HEK293 (cell line): Measurements from ENCODE around the gene G6PD.

ENCODE experiments used
- CTCF ChIA-PET: fragments of 350-600 bp; formaldehyde crosslinking; extraction: SDS; loops from one replicate; lab custom pipeline; 2021; ENCODE audit warnings: antibody characterized with exemption; lab: Yijun Ruan, JAX
- POLR2A ChIA-PET: fragments of 300-600 bp; formaldehyde crosslinking; extraction: SDS; loops from one replicate; lab custom pipeline; 2020; ENCODE audit warnings: antibody characterized with exemption, inconsistent platforms; lab: Yijun Ruan, JAX
- H3K27ac ChIP-seq: fragments of 200-500 bp; sonication (Bioruptor generic); 2 replicates; pipeline ENCODE4 v1.5.1; 2014; ENCODE audit warnings: low read depth, low read length, control low read depth, inconsistent platforms; ENCODE audit errors: extremely low read depth
- H3K36me3 ChIP-seq, 2 experiments: fragments of 200-500 bp in 1 of 2; sonication (Bioruptor generic) in 1 of 2; 1 replicate in 1 of 2; 2 replicates in 1 of 2; pipeline ENCODE4 v1.5.1; 2014 to 2017; ENCODE audit warnings: inconsistent platforms in 2 of 2, low read length in 2 of 2; ENCODE audit not compliant: control insufficient read depth in 2 of 2, insufficient read depth in 1 of 2
- H3K4me1 ChIP-seq: fragments of 200-500 bp; sonication (Bioruptor generic); 2 replicates; pipeline ENCODE4 v1.5.1; 2014; ENCODE audit warnings: mild to moderate bottlenecking, low read length, inconsistent platforms; ENCODE audit not compliant: control insufficient read depth, insufficient read depth
- H3K4me3 ChIP-seq: 2 replicates; pipeline ENCODE4 v1.5.1; 2011; ENCODE audit warnings: low read depth, mild to moderate bottlenecking, control low read depth, low read length, moderate library complexity
- H3K9me3 ChIP-seq: fragments of 200-500 bp; sonication (Bioruptor generic); 2 replicates; pipeline ENCODE4 v1.5.1; 2014; ENCODE audit warnings: low read depth, low read length, inconsistent platforms; ENCODE audit not compliant: control insufficient read depth, insufficient read depth
- ELK4 ChIP-seq: IDR thresholded peaks from 2 replicates; pipeline ENCODE4 v1.6.1; 2011; ENCODE audit warnings: mild to moderate bottlenecking, low read depth, low read length, borderline replicate concordance
- SALL2 ChIP-seq: fragments of 450-650 bp; formaldehyde crosslinking; IDR thresholded peaks from 2 replicates; pipeline ENCODE4 v1.5.0; 2017; ENCODE audit warnings: missing biosample characterization, mild to moderate bottlenecking, missing genetic modification characterization, borderline replicate concordance
- ZBTB1 ChIP-seq: fragments of 450-650 bp; formaldehyde crosslinking; IDR thresholded peaks from 2 replicates; pipeline ENCODE4 v1.5.1; 2016; ENCODE audit warnings: missing biosample characterization, missing genetic modification characterization
- ZBTB10 ChIP-seq: fragments of 450-650 bp; formaldehyde crosslinking; IDR thresholded peaks from 2 replicates; pipeline ENCODE4 v1.5.1; 2016; ENCODE audit warnings: missing biosample characterization, missing genetic modification characterization
- ZBTB26 ChIP-seq: fragments of 450-650 bp; formaldehyde crosslinking; optimal IDR thresholded peaks from 2 replicates; pipeline ENCODE3; 2016; ENCODE audit warnings: missing biosample characterization, mild to moderate bottlenecking, missing genetic modification characterization
- ZNF121 ChIP-seq: fragments of 450-650 bp; formaldehyde crosslinking; IDR thresholded peaks from 2 replicates; pipeline ENCODE4 v1.5.1; 2016; ENCODE audit warnings: missing biosample characterization, missing genetic modification characterization
- ZNF335 ChIP-seq: fragments of 450-650 bp; formaldehyde crosslinking; conservative IDR thresholded peaks from 2 replicates; pipeline ENCODE4 v1.5.1; 2016; ENCODE audit warnings: missing biosample characterization, missing genetic modification characterization
- ZNF473 ChIP-seq: fragments of 450-650 bp; formaldehyde crosslinking; IDR thresholded peaks from 2 replicates; pipeline ENCODE4 v1.5.1; 2017; ENCODE audit warnings: missing biosample characterization, missing genetic modification characterization
- ZNF571 ChIP-seq: fragments of 450-650 bp; formaldehyde crosslinking; IDR thresholded peaks from 2 replicates; pipeline ENCODE4 v1.5.0; 2017; ENCODE audit warnings: missing biosample characterization, missing genetic modification characterization
- ZNF596 ChIP-seq: fragments of 450-650 bp; IDR thresholded peaks from 2 replicates; pipeline ENCODE4 v1.5.0; 2018; ENCODE audit warnings: missing biosample characterization, mild to moderate bottlenecking, missing genetic modification characterization, moderate library complexity
- ZNF623 ChIP-seq: fragments of 450-650 bp; formaldehyde crosslinking; IDR thresholded peaks from 2 replicates; pipeline ENCODE4 v1.5.1; 2016; ENCODE audit warnings: missing biosample characterization, missing genetic modification characterization
- ZNF639 ChIP-seq: fragments of 450-650 bp; formaldehyde crosslinking; IDR thresholded peaks from 2 replicates; pipeline ENCODE4 v1.5.1; 2016; ENCODE audit warnings: missing biosample characterization, missing genetic modification characterization
- ZNF658 ChIP-seq: fragments of 450-650 bp; formaldehyde crosslinking; IDR thresholded peaks from 2 replicates; pipeline ENCODE4; 2016; ENCODE audit warnings: missing biosample characterization, missing genetic modification characterization
- ZNF747 ChIP-seq: fragments of 450-650 bp; formaldehyde crosslinking; IDR thresholded peaks from 2 replicates; pipeline ENCODE4 v1.5.1; 2016; ENCODE audit warnings: missing biosample characterization, missing genetic modification characterization
- ZNF791 ChIP-seq: fragments of 450-650 bp; formaldehyde crosslinking; IDR thresholded peaks from 2 replicates; pipeline ENCODE4 v1.5.1; 2016; ENCODE audit warnings: missing biosample characterization, missing genetic modification characterization
- ZSCAN16 ChIP-seq: fragments of 450-650 bp; formaldehyde crosslinking; IDR thresholded peaks from 2 replicates; pipeline ENCODE4 v1.5.1; 2016; ENCODE audit warnings: missing biosample characterization, missing genetic modification characterization
- ZXDB ChIP-seq: fragments of 450-650 bp; formaldehyde crosslinking; IDR thresholded peaks from 2 replicates; pipeline ENCODE4 v1.5.1; 2016; ENCODE audit warnings: missing biosample characterization, missing genetic modification characterization

G6PD gene

GRCh38 chrX:154546354-154547244 is at the start of gene G6PD (continued):
- no peak for TF ChIP-seq ZNF473
- no peak; the same call in 1 of the 2 replicates for TF ChIP-seq ELK4
- TF ChIP-seq ZNF747: no peak
- peak; percentile 44; the same call in 1 of the 2 replicates for TF ChIP-seq ZXDB (tag by site-specific recombination)
- TF ChIP-seq ZBTB1: no peak
- no peak for TF ChIP-seq ZNF639 (tag by site-specific recombination)
- no peak for TF ChIP-seq ZNF791 (tag by site-specific recombination)
- peak; percentile 79 for TF ChIP-seq ZBTB26 (tag by site-specific recombination)
- TF ChIP-seq ZSCAN16 (tag by site-specific recombination): no peak
- TF ChIP-seq ZNF623 (tag by site-specific recombination): no peak
- TF ChIP-seq ZBTB10 (tag by site-specific recombination): no peak
- no peak; the same call in 1 of the 2 replicates for TF ChIP-seq ZNF335 (tag by site-specific recombination)
- no peak for TF ChIP-seq ZNF571 (tag by site-specific recombination)

- ChIA-PET POLR2A (interaction anchor here (0.6 kb wide), 1 partner anchor 210 kb away, joined by 4 read pairs; the partner anchor contains the start of gene MPP1), CTCF (interaction anchor here (1.1 kb wide), 1 partner anchor 153 kb away, joined by 4 read pairs; no protein-coding TSS in a partner anchor)
- Histone ChIP-seq H3K27ac (no peak overlapping the region), H3K9me3 (no peaks in the 10 kb centered on the region), H3K4me1 (no peaks in the 10 kb centered on the region), H3K36me3 (no peaks in the 10 kb centered on the region), H3K4me3 (no peak overlapping the region)
- TF ChIP-seq ZNF658: no peak
- TF ChIP-seq ZNF596 (tag by site-specific recombination): peak; percentile 99
- 0 out of 2 replicates have a peak, but pooled peaks have one; percentile 20 for TF ChIP-seq SALL2 (tag by site-specific recombination)
- no peak for TF ChIP-seq ZNF121 (tag by site-specific recombination)
Measured at GRCh38 chrX:154595559-154596249, 49.1 kb upstream of the G6PD start.
